COR-L47 (cell line): ENCODE results near the gene IZUMO4.

Experiments
- DNase-seq: peaks from one replicate; lab custom pipeline; 2025; lab: John Stamatoyannopoulos, UW

IZUMO4 gene

DNA sequence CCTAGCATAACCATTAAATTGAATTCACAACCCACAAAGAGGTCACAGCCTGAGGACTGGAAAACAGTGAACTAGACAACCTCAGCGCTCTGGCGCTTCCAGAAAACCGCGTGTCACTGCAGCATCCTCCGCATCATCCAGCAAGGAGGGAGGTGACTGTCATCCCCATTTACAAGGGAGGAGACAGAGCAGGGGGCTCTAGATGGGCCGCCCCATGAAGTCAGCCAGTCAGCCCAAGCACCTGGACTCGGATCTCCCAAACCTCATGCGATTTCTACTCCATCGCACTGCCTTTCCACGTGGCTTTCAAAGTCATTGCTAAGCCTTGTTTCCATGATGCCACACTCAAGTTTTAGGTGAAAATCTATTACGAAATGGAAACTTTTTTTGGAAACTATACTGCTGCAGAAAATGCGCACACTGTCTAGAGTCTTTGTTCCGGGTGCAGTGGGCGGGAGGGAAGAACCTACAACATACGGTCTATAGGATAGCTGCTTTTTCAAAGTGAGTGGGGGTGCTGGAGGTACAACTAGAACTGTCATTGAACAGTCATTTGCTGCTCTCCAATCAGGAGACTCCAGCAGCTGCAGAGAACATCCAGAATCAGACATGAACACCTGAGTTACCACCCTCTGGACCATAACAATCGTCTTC lies 51.9 kb downstream of the IZUMO4 start:
- no peak for DNase-seq
